Endodermal cell (in vitro differentiated cells): ENCODE data around the gene OBSL1. TPM values are rescaled to one million over a fixed set of nuclear protein-coding genes. Genes with fewer than 3 reads are reported as not detected.
A peak's percentile ranks its signal among the peaks of the same experiment; 100 is the strongest.

Experiments used
- DNase-seq: peaks from one replicate; pipeline ENCODE4 v3.0.0-alpha.2; 2017
- H3K27ac ChIP-seq: 2 replicates; pipeline ENCODE4 v1.5.1; 2013; ENCODE audit warnings: mild to moderate bottlenecking, low read depth, low read length, moderate library complexity
- H3K27me3 ChIP-seq: 2 replicates; pipeline ENCODE4 v1.6.1; 2013; ENCODE audit warnings: mild to moderate bottlenecking, low read length, moderate library complexity; ENCODE audit not compliant: insufficient read depth, control insufficient read depth, poor library complexity, severe bottlenecking
- H3K36me3 ChIP-seq: 2 replicates; pipeline ENCODE4 v1.7.0; 2013; ENCODE audit warnings: mild to moderate bottlenecking, low read length, moderate library complexity; ENCODE audit not compliant: control insufficient read depth, insufficient read depth
- H3K4me1 ChIP-seq: one replicate; pipeline ENCODE4 v1.7.0; 2013; ENCODE audit warnings: low read length; ENCODE audit not compliant: control insufficient read depth, insufficient read depth
- H3K4me3 ChIP-seq: 2 replicates; pipeline ENCODE4 v1.5.1; 2013; ENCODE audit warnings: mild to moderate bottlenecking, low read length, moderate library complexity
- H3K9ac ChIP-seq: 2 replicates; pipeline ENCODE4 v1.6.1; 2013; ENCODE audit warnings: mild to moderate bottlenecking, low read length, moderate library complexity; ENCODE audit not compliant: poor library complexity, severe bottlenecking; ENCODE audit errors: extremely low read depth
- H3K9me3 ChIP-seq: 2 replicates; pipeline ENCODE4 v1.6.1; 2013; ENCODE audit warnings: mild to moderate bottlenecking, low read length, moderate library complexity; ENCODE audit not compliant: control insufficient read depth
- H3K27ac Mint-ChIP-seq: 2 replicates; pipeline ENCODE4 v1.8.0; 2020; ENCODE audit warnings: mixed read lengths
- H3K27me3 Mint-ChIP-seq: 2 replicates; pipeline ENCODE4 v1.8.0; 2021; ENCODE audit warnings: mild to moderate bottlenecking, mixed read lengths; ENCODE audit not compliant: insufficient read depth
- H3K36me3 Mint-ChIP-seq: 2 replicates; pipeline ENCODE4 v1.8.0; 2020; ENCODE audit warnings: low read depth, mixed read lengths
- H3K4me1 Mint-ChIP-seq: 2 replicates; pipeline ENCODE4 v1.8.0; 2020; ENCODE audit warnings: mixed read lengths
- H3K4me3 Mint-ChIP-seq: 2 replicates; pipeline ENCODE4 v1.8.0; 2020; ENCODE audit warnings: mild to moderate bottlenecking, moderate library complexity, mixed read lengths
- H3K9me3 Mint-ChIP-seq: 2 replicates; pipeline ENCODE4 v1.8.0; 2020; ENCODE audit warnings: mild to moderate bottlenecking, mixed read lengths
- WGBS, 2 experiments: methylation state at CpG; one replicate each; pipeline versions ENCODE4 v1.1.5 to v1.1.7; 2013; ENCODE audit warnings: missing lambda C conversion rate in 2 of 2, mixed read lengths in 1 of 2; ENCODE audit not compliant: insufficient coverage in 1 of 2, insufficient read length in 1 of 2; 5-methylcytosine and 5-hydroxymethylcytosine counted together
- total RNA-seq, 2 donors: library from RNA; stranded (reverse); fragmentation: NEBNext Ultra II Directional in 1 of 2; extraction: Animal tissue kit (Norgen Biotek cat#: 25700) in 1 of 2; gene quantifications; 2 replicates in 1 of 2; 3 replicates in 1 of 2; pipeline ENCODE4 v1.2.1, GENCODE V29; 2021
- TF ChIP-seq, protein P1 (sequence below): fragments of 200-600 bp; sonication (generic); conservative IDR thresholded peaks from 2 replicates; pipeline ENCODE4 v1.5.0; 2021; ENCODE audit warnings: antibody characterized with exemption, mild to moderate bottlenecking

Gene OBSL1
- total RNA-seq, 2 donors from 2014 or later, result 156 to 162 TPM

DNA sequence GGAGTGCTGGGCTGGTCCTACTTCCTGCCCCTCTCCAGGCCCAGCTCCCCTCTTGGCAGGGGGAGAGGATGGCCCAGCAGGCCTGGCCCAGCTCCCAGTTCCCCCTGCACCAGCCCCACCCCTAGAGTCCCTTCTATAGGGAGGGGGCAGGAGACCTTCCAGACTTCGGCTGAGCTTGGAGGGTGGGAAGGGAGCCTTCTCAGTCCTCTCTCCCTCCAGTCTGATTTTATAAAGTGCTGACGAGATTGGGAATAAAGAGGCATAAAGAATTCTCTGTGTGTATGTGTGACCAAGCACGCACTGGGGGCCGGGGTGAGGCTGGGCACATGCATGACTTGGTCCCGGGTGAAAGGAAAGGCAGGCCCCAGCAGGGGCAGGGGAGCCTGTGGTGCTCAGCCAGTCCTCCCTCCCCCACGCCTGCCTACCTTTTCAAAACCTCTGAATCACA lies 32.8 kb downstream of the OBSL1 start:
- no peak overlapping the region for H3K4me3 ChIP-seq
- H3K36me3 ChIP-seq, result peaks cover 19% of the 10 kb centered on the region
- DNase-seq, result no peak
- Mint-ChIP-seq H3K9me3 (no peaks in the 10 kb centered on the region), H3K36me3 (peaks cover 20% of the 10 kb centered on the region), H3K4me1 (peaks cover 19% of the 10 kb centered on the region), H3K27me3 (peaks cover 2% of the 10 kb centered on the region), H3K27ac (no peak overlapping the region), H3K4me3 (no peak overlapping the region)
- TF ChIP-seq, protein P1, sequence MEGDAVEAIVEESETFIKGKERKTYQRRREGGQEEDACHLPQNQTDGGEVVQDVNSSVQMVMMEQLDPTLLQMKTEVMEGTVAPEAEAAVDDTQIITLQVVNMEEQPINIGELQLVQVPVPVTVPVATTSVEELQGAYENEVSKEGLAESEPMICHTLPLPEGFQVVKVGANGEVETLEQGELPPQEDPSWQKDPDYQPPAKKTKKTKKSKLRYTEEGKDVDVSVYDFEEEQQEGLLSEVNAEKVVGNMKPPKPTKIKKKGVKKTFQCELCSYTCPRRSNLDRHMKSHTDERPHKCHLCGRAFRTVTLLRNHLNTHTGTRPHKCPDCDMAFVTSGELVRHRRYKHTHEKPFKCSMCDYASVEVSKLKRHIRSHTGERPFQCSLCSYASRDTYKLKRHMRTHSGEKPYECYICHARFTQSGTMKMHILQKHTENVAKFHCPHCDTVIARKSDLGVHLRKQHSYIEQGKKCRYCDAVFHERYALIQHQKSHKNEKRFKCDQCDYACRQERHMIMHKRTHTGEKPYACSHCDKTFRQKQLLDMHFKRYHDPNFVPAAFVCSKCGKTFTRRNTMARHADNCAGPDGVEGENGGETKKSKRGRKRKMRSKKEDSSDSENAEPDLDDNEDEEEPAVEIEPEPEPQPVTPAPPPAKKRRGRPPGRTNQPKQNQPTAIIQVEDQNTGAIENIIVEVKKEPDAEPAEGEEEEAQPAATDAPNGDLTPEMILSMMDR, result no peak
- no peaks in the 10 kb centered on the region for H3K27me3 ChIP-seq
- no peak overlapping the region for H3K27ac ChIP-seq
- H3K4me1 ChIP-seq, result peaks cover 8% of the 10 kb centered on the region
- no peaks in the 10 kb centered on the region for H3K9me3 ChIP-seq
- H3K9ac ChIP-seq, result no peak overlapping the region
- WGBS, 2 experiments, result 62 to 86% methylated on average over 4 to 6 of the region's 6 CpGs

- 70 to 76% methylated on average over 6 to 14 of the region's 15 CpGs for WGBS, 2 experiments
- H3K27ac Mint-ChIP-seq, result no peak overlapping the region
- peaks cover 19% of the 10 kb centered on the region for H3K36me3 ChIP-seq
- H3K27me3 Mint-ChIP-seq, result peaks cover 8% of the 10 kb centered on the region
- H3K9me3 Mint-ChIP-seq, result no peaks in the 10 kb centered on the region
- H3K4me1 Mint-ChIP-seq, result peaks cover 19% of the 10 kb centered on the region
- H3K4me3 ChIP-seq, result no peak overlapping the region
- H3K36me3 Mint-ChIP-seq, result peaks cover 20% of the 10 kb centered on the region
- no peak overlapping the region for H3K27ac ChIP-seq
- DNase-seq, result peak; percentile 79
- H3K4me3 Mint-ChIP-seq, result no peak overlapping the region
- TF ChIP-seq, protein P1, result peak; percentile 40
- H3K9me3 ChIP-seq, result no peaks in the 10 kb centered on the region
- no peaks in the 10 kb centered on the region for H3K27me3 ChIP-seq
- peaks cover 8% of the 10 kb centered on the region for H3K4me1 ChIP-seq
- no peak overlapping the region for H3K9ac ChIP-seq
These were observed 33.5 kb downstream of the OBSL1 start for GRCh38 chr2:219537657-219538488.

GRCh38 chr2:219536967-219537366 lies 34.4 kb downstream of the OBSL1 start:
- Mint-ChIP-seq H3K27me3 (peaks cover 15% of the 10 kb centered on the region), H3K36me3 (peaks cover 20% of the 10 kb centered on the region), H3K4me3 (no peak overlapping the region), H3K4me1 (peaks cover 12% of the 10 kb centered on the region), H3K9me3 (no peaks in the 10 kb centered on the region), H3K27ac (peak overlapping the region; percentile 48)
- TF ChIP-seq, protein P1, result no peak
- WGBS, 2 experiments, result 88 to 91% methylated on average over 6 to 9 of the region's 9 CpGs
- no peaks in the 10 kb centered on the region for H3K9me3 ChIP-seq
- no peak overlapping the region for H3K4me3 ChIP-seq
- no peak overlapping the region for H3K9ac ChIP-seq
- no peak overlapping the region for H3K27ac ChIP-seq
- DNase-seq, result no peak
- H3K36me3 ChIP-seq, result peaks cover 19% of the 10 kb centered on the region
- peaks cover 2% of the 10 kb centered on the region for H3K27me3 ChIP-seq
- peaks cover 8% of the 10 kb centered on the region for H3K4me1 ChIP-seq
